Hepatocyte (in vitro differentiated cells): ENCODE results near the gene PHF20. TPM values are rescaled to one million over a fixed set of nuclear protein-coding genes. Genes with fewer than 3 reads are reported as not detected.

ENCODE experiments used
- DNase-seq: peaks from one replicate; pipeline ENCODE4 v3.0.0-alpha.2; 2016; ENCODE audit warnings: low spot score
- H2AFZ ChIP-seq: fragments of 200-600 bp; sonication (generic); 2 replicates; pipeline ENCODE4 v1.6.0; 2016; ENCODE audit warnings: antibody characterized with exemption, mild to moderate bottlenecking
- H3K27ac ChIP-seq: fragments of 200-600 bp; sonication (generic); 2 replicates; pipeline ENCODE4 v1.5.1; 2016; ENCODE audit warnings: mild to moderate bottlenecking
- H3K27me3 ChIP-seq: fragments of 200-600 bp; sonication (generic); 2 replicates; pipeline ENCODE4 v1.6.1; 2016
- H3K36me3 ChIP-seq: fragments of 200-600 bp; sonication (generic); replicated peaks from 2 replicates; pipeline ENCODE4 v1.5.1; 2016; ENCODE audit warnings: low read depth; ENCODE audit not compliant: insufficient read depth
- H3K4me1 ChIP-seq: fragments of 200-600 bp; sonication (generic); 2 replicates; pipeline ENCODE4 v1.5.1; 2016; ENCODE audit warnings: mild to moderate bottlenecking, moderate library complexity; ENCODE audit not compliant: insufficient read depth
- H3K4me2 ChIP-seq: fragments of 200-600 bp; sonication (generic); 2 replicates; pipeline ENCODE4 v1.6.0; 2016
- H3K4me3 ChIP-seq: fragments of 200-600 bp; sonication (generic); 2 replicates; pipeline ENCODE4 v1.5.1; 2016; ENCODE audit warnings: mild to moderate bottlenecking
- H3K79me2 ChIP-seq: fragments of 200-600 bp; sonication (generic); 2 replicates; pipeline ENCODE4 v1.6.0; 2017; ENCODE audit warnings: mild to moderate bottlenecking
- H3K9me2 ChIP-seq: fragments of 200-600 bp; sonication (generic); replicated peaks from 2 replicates; pipeline ENCODE4 v1.6.0; 2017; ENCODE audit warnings: mild to moderate bottlenecking; ENCODE audit not compliant: insufficient read depth
- H3K9me3 ChIP-seq: fragments of 200-600 bp; sonication (generic); 2 replicates; pipeline ENCODE4 v1.5.1; 2016; ENCODE audit warnings: low read depth, mild to moderate bottlenecking
- H4K20me1 ChIP-seq: fragments of 200-600 bp; sonication (generic); 2 replicates; pipeline ENCODE4 v1.6.0; 2016; ENCODE audit warnings: mild to moderate bottlenecking; ENCODE audit not compliant: insufficient read depth, poor library complexity, severe bottlenecking
- CTCF ChIP-seq: fragments of 200-600 bp; sonication (generic); IDR thresholded peaks from 2 replicates; pipeline ENCODE4 v1.5.1; 2016; ENCODE audit warnings: antibody characterized with exemption, mild to moderate bottlenecking; ENCODE audit not compliant: poor library complexity
- EZH2 ChIP-seq: fragments of 200-600 bp; sonication (generic); IDR thresholded peaks from 2 replicates; pipeline ENCODE4 v1.6.1; 2016; ENCODE audit warnings: antibody characterized with exemption, mild to moderate bottlenecking, borderline replicate concordance
- EZH2phosphoT487 ChIP-seq: fragments of 200-600 bp; sonication (generic); IDR thresholded peaks from one replicate; pipeline ENCODE4 v1.6.1; 2018; ENCODE audit warnings: antibody characterized with exemption, mild to moderate bottlenecking, low read depth, moderate library complexity; ENCODE audit not compliant: unreplicated experiment, severe bottlenecking
- WGBS: methylation state at CpG from one replicate; pipeline ENCODE4 v1.1.6; 2016; ENCODE audit warnings: low lambda C conversion rate; ENCODE audit errors: missing lambda C conversion rate; 5-methylcytosine and 5-hydroxymethylcytosine counted together
- polyA plus RNA-seq: library from polyadenylated mRNA; unstranded; fragments of >200 nt; fragmentation: Nextera tagmentation; extraction: Ambion mirVana; gene quantifications from 2 replicates; pipeline ENCODE4 v1.2.1, GENCODE V29; 2016
- total RNA-seq: library from RNA; depleted of rRNA; stranded (reverse); fragments of >200 nt; gene quantifications from 2 replicates; pipeline ENCODE4 v1.2.3, GENCODE V29; 2014

The PHF20 gene
- total and polyA plus RNA-seq, 2 experiments from 2014 or later: 24.0 to 24.2 TPM

GRCh38 chr20:35820715-35821114 is 48.9 kb downstream of the PHF20 start:
- Histone ChIP-seq H3K4me3 (no peak overlapping the region), H3K27me3 (no peaks in the 10 kb centered on the region), H3K4me1 (peaks cover 8% of the 10 kb centered on the region), H3K4me2 (no peak overlapping the region), H3K27ac (no peak overlapping the region), H3K9me2 (no peaks in the 10 kb centered on the region), H3K9me3 (no peaks in the 10 kb centered on the region), H3K79me2 (peaks cover 22% of the 10 kb centered on the region), H4K20me1 (no peaks in the 10 kb centered on the region), H3K36me3 (no peaks in the 10 kb centered on the region), H2AFZ (no peak overlapping the region)
- WGBS: 88% methylated on average over 2 of the region's 2 CpGs
- no peak for DNase-seq
- TF ChIP-seq EZH2phosphoT487: no peak
- TF ChIP-seq EZH2: no peak
- no peak for TF ChIP-seq CTCF

- H3K4me2 ChIP-seq: no peak overlapping the region
- H3K27ac ChIP-seq: no peak overlapping the region
- whole genome bisulfite sequencing: 74% methylated on average over 8 of the region's 8 CpGs
These were observed 50.0 kb downstream of the PHF20 start for GRCh38 chr20:35821807-35822242.

GRCh38 chr20:35823147-35823546 is 51.3 kb downstream of the PHF20 start:
- H3K9me3 ChIP-seq: no peaks in the 10 kb centered on the region
- H3K27ac ChIP-seq: no peak overlapping the region
- no peak overlapping the region for H2AFZ ChIP-seq
- H4K20me1 ChIP-seq: no peaks in the 10 kb centered on the region
- no peak overlapping the region for H3K4me3 ChIP-seq
- TF ChIP-seq EZH2 (no peak), CTCF (no peak), EZH2phosphoT487 (no peak)
- H3K79me2 ChIP-seq: peaks cover 27% of the 10 kb centered on the region
- no peaks in the 10 kb centered on the region for H3K36me3 ChIP-seq
- WGBS: 79% methylated on average over 6 of the region's 6 CpGs
- no peaks in the 10 kb centered on the region for H3K27me3 ChIP-seq
- peaks cover 8% of the 10 kb centered on the region for H3K4me1 ChIP-seq
- no peak overlapping the region for H3K4me2 ChIP-seq
- DNase-seq: no peak
- H3K9me2 ChIP-seq: no peaks in the 10 kb centered on the region

More at GRCh38 chr20:35821807-35822242, 50.0 kb downstream of the PHF20 start:
- DNase-seq: no peak
- Histone ChIP-seq H2AFZ (no peak overlapping the region), H3K4me3 (no peak overlapping the region), H3K27me3 (no peaks in the 10 kb centered on the region), H3K9me2 (no peaks in the 10 kb centered on the region), H3K36me3 (no peaks in the 10 kb centered on the region), H4K20me1 (no peaks in the 10 kb centered on the region), H3K4me1 (peaks cover 8% of the 10 kb centered on the region), H3K79me2 (peaks cover 29% of the 10 kb centered on the region), H3K9me3 (no peaks in the 10 kb centered on the region)
- TF ChIP-seq EZH2phosphoT487 (no peak), CTCF (no peak), EZH2 (no peak)

GRCh38 chr20:35823937-35824336 is 52.1 kb downstream of the PHF20 start:
- 89% methylated on average over 2 of the region's 2 CpGs for WGBS
- TF ChIP-seq EZH2: no peak
- no peak for TF ChIP-seq EZH2phosphoT487
- no peak for TF ChIP-seq CTCF
- peaks cover 26% of the 10 kb centered on the region for H3K79me2 ChIP-seq
- H3K9me3 ChIP-seq: no peaks in the 10 kb centered on the region
- no peaks in the 10 kb centered on the region for H4K20me1 ChIP-seq
- no peak overlapping the region for H3K27ac ChIP-seq
- H3K9me2 ChIP-seq: no peaks in the 10 kb centered on the region
- no peak for DNase-seq
- H2AFZ ChIP-seq: no peak overlapping the region
- no peak overlapping the region for H3K4me3 ChIP-seq
- H3K27me3 ChIP-seq: no peaks in the 10 kb centered on the region
- H3K36me3 ChIP-seq: no peaks in the 10 kb centered on the region
- no peak overlapping the region for H3K4me2 ChIP-seq
- H3K4me1 ChIP-seq: peaks cover 8% of the 10 kb centered on the region
